ENCODE data around the gene JPT1.

Gene JPT1

DNA sequence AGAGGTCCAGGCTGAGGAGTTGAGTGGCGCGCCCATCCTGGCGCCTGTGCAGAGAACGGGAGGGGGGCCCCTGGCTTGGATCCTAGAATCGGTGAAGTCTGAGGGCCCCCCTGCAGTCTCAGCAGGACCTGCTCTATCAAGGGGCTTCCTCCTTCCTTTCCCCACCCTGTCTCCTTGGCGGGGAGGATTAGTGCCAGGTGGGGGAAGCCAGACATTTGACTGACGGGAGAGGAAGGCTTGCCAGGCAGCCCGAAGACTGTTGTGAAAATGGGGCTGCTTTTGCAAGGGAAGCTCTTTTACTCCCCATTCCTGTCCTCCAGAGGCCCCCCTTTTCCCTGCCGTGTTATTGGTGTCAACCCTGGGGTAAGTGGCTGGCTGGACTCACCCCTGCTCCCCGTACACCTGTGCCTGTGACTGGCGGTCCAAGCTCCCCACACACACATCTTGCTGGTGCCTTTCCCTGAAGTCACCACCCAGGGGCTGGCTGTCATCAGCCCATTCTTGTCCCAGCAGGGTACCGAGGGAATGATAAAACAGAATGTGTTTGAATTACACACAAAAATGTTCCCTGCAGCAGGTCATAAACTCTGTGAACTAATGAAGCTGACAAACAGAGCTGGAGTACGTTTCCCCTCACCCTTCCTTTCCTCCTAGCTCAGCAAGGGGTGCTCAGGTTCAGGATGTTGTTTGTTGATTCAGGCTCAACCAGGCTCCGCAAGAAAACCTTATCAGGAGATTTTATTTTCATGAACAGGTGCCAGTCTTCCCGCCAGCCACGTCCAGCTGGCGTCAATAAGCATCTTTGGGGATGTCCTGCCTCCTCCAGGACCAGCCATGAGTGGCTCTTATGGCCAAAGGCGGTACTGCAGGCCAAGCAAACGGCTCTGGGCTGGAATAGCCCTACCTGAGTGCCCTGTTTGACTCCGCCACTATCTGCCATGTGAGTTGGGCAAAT, 48.9 kb downstream of the JPT1 start:
- Histone ChIP-seq H3K27me3 (ENCODE audit: insufficient read depth, low read length, poor library complexity, severe bottlenecking) (no peaks in the 10 kb centered on the region), H3F3A (ENCODE audit: low read depth) (no peaks in the 10 kb centered on the region), H3K9me2 (replicated peaks; ENCODE audit: low read depth, low read length) (no peaks in the 10 kb centered on the region), H2AFZ (ENCODE audit: low read length) (no peak overlapping the region), H3K4me1 (ENCODE audit: insufficient read depth, low read length, poor library complexity, severe bottlenecking) (peaks cover 9% of the 10 kb centered on the region), H4K20me1 (ENCODE audit: insufficient read depth, low read length, poor library complexity, severe bottlenecking) (no peaks in the 10 kb centered on the region), H3K4me3 (ENCODE audit: low read length, poor library complexity, severe bottlenecking) (no peak overlapping the region), H3K4me2 (ENCODE audit: low read depth, low read length, poor library complexity, severe bottlenecking) (no peak overlapping the region), H3K36me3 (ENCODE audit: insufficient read depth, low read length) (no peaks in the 10 kb centered on the region), H3K79me2 (ENCODE audit: insufficient read depth, low read length) (peaks cover 7% of the 10 kb centered on the region; the same call in 1 of the 2 replicates), H3K9ac (ENCODE audit: low read depth, low read length, poor library complexity, severe bottlenecking) (no peak overlapping the region), H3K9me3 (ENCODE audit: insufficient read depth, low read depth, low read length) (no peaks in the 10 kb centered on the region)
- no peak for TF ChIP-seq EZH2phosphoT487 (IDR thresholded peaks at IDR 0.05; ENCODE audit: borderline replicate concordance)
- TF ChIP-seq, protein P1, sequence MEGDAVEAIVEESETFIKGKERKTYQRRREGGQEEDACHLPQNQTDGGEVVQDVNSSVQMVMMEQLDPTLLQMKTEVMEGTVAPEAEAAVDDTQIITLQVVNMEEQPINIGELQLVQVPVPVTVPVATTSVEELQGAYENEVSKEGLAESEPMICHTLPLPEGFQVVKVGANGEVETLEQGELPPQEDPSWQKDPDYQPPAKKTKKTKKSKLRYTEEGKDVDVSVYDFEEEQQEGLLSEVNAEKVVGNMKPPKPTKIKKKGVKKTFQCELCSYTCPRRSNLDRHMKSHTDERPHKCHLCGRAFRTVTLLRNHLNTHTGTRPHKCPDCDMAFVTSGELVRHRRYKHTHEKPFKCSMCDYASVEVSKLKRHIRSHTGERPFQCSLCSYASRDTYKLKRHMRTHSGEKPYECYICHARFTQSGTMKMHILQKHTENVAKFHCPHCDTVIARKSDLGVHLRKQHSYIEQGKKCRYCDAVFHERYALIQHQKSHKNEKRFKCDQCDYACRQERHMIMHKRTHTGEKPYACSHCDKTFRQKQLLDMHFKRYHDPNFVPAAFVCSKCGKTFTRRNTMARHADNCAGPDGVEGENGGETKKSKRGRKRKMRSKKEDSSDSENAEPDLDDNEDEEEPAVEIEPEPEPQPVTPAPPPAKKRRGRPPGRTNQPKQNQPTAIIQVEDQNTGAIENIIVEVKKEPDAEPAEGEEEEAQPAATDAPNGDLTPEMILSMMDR (conservative IDR thresholded peaks at IDR 0.05; ENCODE audit: low read length) = peak; percentile 62

DNA sequence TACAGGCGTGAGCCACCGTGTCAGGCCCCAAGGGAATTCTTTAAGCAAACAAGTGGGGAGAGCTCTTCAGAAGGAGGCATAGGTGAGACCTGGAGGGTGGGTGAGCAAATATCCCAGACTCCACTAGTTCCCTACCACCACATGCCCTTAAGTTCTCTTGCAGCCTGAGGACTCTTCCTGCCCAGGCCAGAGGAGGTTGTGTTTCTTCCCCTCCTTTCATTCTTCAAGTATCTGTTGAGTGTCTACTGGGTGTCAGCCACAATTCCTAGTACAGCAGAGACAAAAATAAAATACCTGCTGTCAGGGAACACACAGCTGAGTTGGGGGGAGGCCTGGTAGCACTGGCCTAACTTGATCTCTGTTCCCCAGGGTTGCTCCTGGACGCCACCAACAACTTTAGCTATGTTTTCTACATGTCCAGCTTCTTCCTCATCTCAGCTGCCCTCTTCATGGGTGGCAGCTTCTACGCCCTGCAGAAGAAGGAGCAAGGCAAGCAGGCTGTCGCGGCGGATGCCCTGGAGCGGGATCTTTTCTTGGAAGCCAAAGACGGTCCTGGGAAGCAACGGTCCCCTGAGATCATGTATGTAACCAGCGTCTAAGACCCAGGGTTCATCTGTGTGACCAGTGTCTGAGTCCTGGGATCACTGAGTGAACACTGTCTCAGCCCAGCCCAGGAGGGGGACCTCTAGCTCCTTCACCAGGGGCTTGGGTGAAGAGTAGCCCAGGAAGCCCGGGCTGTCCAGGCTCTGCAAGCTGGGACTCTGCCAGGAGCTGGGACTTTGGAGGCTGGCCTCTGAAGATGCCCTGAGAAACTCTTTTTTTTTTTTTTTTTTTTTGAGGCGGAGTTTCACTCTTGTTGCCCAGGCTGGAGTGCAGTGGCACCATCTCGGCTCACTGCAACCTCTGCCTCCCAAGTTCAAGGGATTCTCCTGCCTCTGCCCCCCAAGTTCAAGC, 50.4 kb downstream of the JPT1 start:
- Histone ChIP-seq H3K36me3 (ENCODE audit: insufficient read depth, low read length) (no peaks in the 10 kb centered on the region), H4K20me1 (ENCODE audit: insufficient read depth, low read length, poor library complexity, severe bottlenecking) (no peaks in the 10 kb centered on the region), H3K9ac (ENCODE audit: low read depth, low read length, poor library complexity, severe bottlenecking) (no peak overlapping the region), H3K27me3 (ENCODE audit: insufficient read depth, low read length, poor library complexity, severe bottlenecking) (no peaks in the 10 kb centered on the region), H3K4me3 (ENCODE audit: low read length, poor library complexity, severe bottlenecking) (no peak overlapping the region), H3F3A (ENCODE audit: low read depth) (no peaks in the 10 kb centered on the region), H3K9me2 (replicated peaks; ENCODE audit: low read depth, low read length) (no peaks in the 10 kb centered on the region), H3K79me2 (ENCODE audit: insufficient read depth, low read length) (no peaks in the 10 kb centered on the region), H3K9me3 (ENCODE audit: insufficient read depth, low read depth, low read length) (no peaks in the 10 kb centered on the region), H3K4me1 (ENCODE audit: insufficient read depth, low read length, poor library complexity, severe bottlenecking) (peaks cover 2% of the 10 kb centered on the region), H3K4me2 (ENCODE audit: low read depth, low read length, poor library complexity, severe bottlenecking) (no peak overlapping the region), H2AFZ (ENCODE audit: low read length) (no peak overlapping the region)
- TF ChIP-seq, protein P1 (conservative IDR thresholded peaks at IDR 0.05; ENCODE audit: low read length) = no peak
- no peak for TF ChIP-seq EZH2phosphoT487 (IDR thresholded peaks at IDR 0.05; ENCODE audit: borderline replicate concordance)

DNA sequence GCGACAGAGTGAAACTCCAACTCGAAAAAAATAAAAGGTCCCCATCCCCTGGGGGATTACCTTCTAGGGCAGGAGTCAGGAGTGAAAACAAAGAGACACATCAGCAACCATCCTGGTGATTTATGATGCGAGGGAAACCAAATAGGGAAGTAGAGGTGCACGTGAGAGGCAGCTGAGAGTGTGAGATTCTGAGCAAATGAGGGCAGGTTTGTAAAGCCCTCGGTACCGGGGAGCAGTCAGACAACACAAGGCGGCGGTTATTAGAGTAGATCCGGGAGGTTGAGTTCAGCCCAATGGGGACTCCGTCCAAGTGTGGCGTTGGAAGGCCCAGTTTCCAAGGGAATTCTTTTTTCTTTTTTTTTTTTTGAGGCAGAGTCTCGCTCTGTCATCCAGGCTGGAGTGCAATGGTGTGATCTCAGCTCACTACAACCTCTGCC, 51.9 kb downstream of the JPT1 start:
- Histone ChIP-seq H3K4me1 (ENCODE audit: insufficient read depth, low read length, poor library complexity, severe bottlenecking) (no peaks in the 10 kb centered on the region), H2AFZ (ENCODE audit: low read length) (no peak overlapping the region), H3K36me3 (ENCODE audit: insufficient read depth, low read length) (no peaks in the 10 kb centered on the region), H4K20me1 (ENCODE audit: insufficient read depth, low read length, poor library complexity, severe bottlenecking) (no peaks in the 10 kb centered on the region), H3K4me2 (ENCODE audit: low read depth, low read length, poor library complexity, severe bottlenecking) (no peak overlapping the region), H3K27me3 (ENCODE audit: insufficient read depth, low read length, poor library complexity, severe bottlenecking) (no peaks in the 10 kb centered on the region), H3K9me3 (ENCODE audit: insufficient read depth, low read depth, low read length) (no peaks in the 10 kb centered on the region), H3K79me2 (ENCODE audit: insufficient read depth, low read length) (no peaks in the 10 kb centered on the region), H3K9me2 (replicated peaks; ENCODE audit: low read depth, low read length) (no peaks in the 10 kb centered on the region), H3K9ac (ENCODE audit: low read depth, low read length, poor library complexity, severe bottlenecking) (no peak overlapping the region), H3F3A (ENCODE audit: low read depth) (no peaks in the 10 kb centered on the region), H3K4me3 (ENCODE audit: low read length, poor library complexity, severe bottlenecking) (no peak overlapping the region)
- TF ChIP-seq EZH2phosphoT487 (IDR thresholded peaks at IDR 0.05; ENCODE audit: borderline replicate concordance) = no peak
- TF ChIP-seq, protein P1 (conservative IDR thresholded peaks at IDR 0.05; ENCODE audit: low read length) = no peak

Data from Loucy (cell line).